Mammary epithelial cell (primary cell): ENCODE results near the gene PHLDB3.

Experiments used
- CTCF ChIP-seq, 2 donors: IDR thresholded peaks in 1 of 2; conservative IDR thresholded peaks in 1 of 2; 2 replicates each; pipeline ENCODE4 v1.5.1; 2011 to 2012; ENCODE audit warnings: inconsistent platforms in 2 of 2, low read length in 2 of 2, mild to moderate bottlenecking in 2 of 2, control low read depth in 1 of 2, low read depth in 1 of 2; ENCODE audit not compliant: insufficient read depth in 1 of 2; ENCODE audit errors: extremely low read depth in 1 of 2
- EZH2 ChIP-seq: IDR thresholded peaks from 2 replicates; pipeline ENCODE4 v1.6.1; 2012; ENCODE audit warnings: low read length, inconsistent platforms, borderline replicate concordance

- TF ChIP-seq CTCF (conservative IDR thresholded peaks at IDR 0.05 in 1 of 2, IDR thresholded peaks at IDR 0.05 in 1 of 2; ENCODE audit: extremely low read depth in 1 of 2, insufficient read depth in 1 of 2, low read depth in 1 of 2, low read length in 2 of 2) (no peak), EZH2 (no peak)
These were observed 35.8 kb upstream of the PHLDB3 start for GRCh38 chr19:43540381-43540780.
